ENCODE data around the gene MON1B.
"Not testable (repeated sequence)": the region's sequence is repeated elsewhere in the genome, so short reads cannot be mapped to it uniquely, and the experiment has no call there.

Gene MON1B

GRCh38 chr16:77190478-77191258 is at the start of gene MON1B:
TSS of gene MON1B (plus strand) at chr16:77191190. CDS start at chr16:77191486, 296 bp downstream.
- peak; percentile 97 to 98 for DNase-seq

- DNase-seq = no peak
Measured at GRCh38 chr16:77143364-77143763, 47.6 kb upstream of the MON1B start.

- no peak for DNase-seq
Measured at GRCh38 chr16:77148121-77148520, 42.9 kb upstream of the MON1B start.

- DNase-seq = no peak
Measured at GRCh38 chr16:77157346-77158058, 33.5 kb upstream of the MON1B start.

GRCh38 chr16:77158293-77158692 is 32.7 kb upstream of the MON1B start:
- DNase-seq = no peak

- no peak for DNase-seq
Measured at GRCh38 chr16:77165006-77165405, 26.0 kb upstream of the MON1B start.

- DNase-seq = not testable (repeated sequence)
Measured at GRCh38 chr16:77165536-77166236, 25.3 kb upstream of the MON1B start.

GRCh38 chr16:77166726-77167125 is 24.3 kb upstream of the MON1B start:
- DNase-seq = no peak

- DNase-seq = no peak
Measured at GRCh38 chr16:77168901-77169300, 22.1 kb upstream of the MON1B start.

- peak; percentile 24 to 60 for DNase-seq
Measured at GRCh38 chr16:77169650-77170236, 21.2 kb upstream of the MON1B start.

- DNase-seq = no peak
Measured at GRCh38 chr16:77170805-77171204, 20.2 kb upstream of the MON1B start.

GRCh38 chr16:77171745-77172635 is 19.0 kb upstream of the MON1B start:
- peak; percentile 52 to 63 for DNase-seq

- DNase-seq = no peak
Measured at GRCh38 chr16:77172951-77173350, 18.0 kb upstream of the MON1B start.

- no peak for DNase-seq
Measured at GRCh38 chr16:77183137-77183536, 7.9 kb upstream of the MON1B start.

GRCh38 chr16:77186298-77186697 is 4.7 kb upstream of the MON1B start:
- not testable (repeated sequence) for DNase-seq

- no peak for DNase-seq
Measured at GRCh38 chr16:77190190-77190477, 856 bp upstream of the MON1B start.

GRCh38 chr16:77191259-77191969 is 424 bp downstream of the MON1B start:
- DNase-seq = peak; percentile 42 to 49

GRCh38 chr16:77193377-77193776 is 2.4 kb downstream of the MON1B start:
- DNase-seq = no peak

- DNase-seq = no peak
Measured at GRCh38 chr16:77194295-77195231, 3.6 kb downstream of the MON1B start.

- no peak for DNase-seq
Measured at GRCh38 chr16:77195411-77195810, 4.4 kb downstream of the MON1B start.

GRCh38 chr16:77197747-77198146 is 6.8 kb downstream of the MON1B start:
- DNase-seq = no peak
